Panc1 (cell line): ENCODE results near the gene OR12D2. TPM values are rescaled to one million over a fixed set of nuclear protein-coding genes. Genes with fewer than 3 reads are reported as not detected.
"Not testable (repeated sequence)": the region's sequence is repeated elsewhere in the genome, so short reads cannot be mapped to it uniquely, and the experiment has no call there.

ENCODE experiments used
- ATAC-seq: fragments of 200-7000 bp; cut with Tn5 transposase; 2 replicates; pipeline ENCODE4 v1.9.1; 2020; ENCODE audit warnings: mild to moderate bottlenecking, moderate library complexity
- BruUV-seq: library from RNA; stranded (reverse); fragments of 400-500 nt; replicated peaks from 2 replicates; lab custom pipeline; 2021; lab: Mats Ljungman, UMichigan
- CTCF ChIA-PET: fragments of 300-600 bp; sonication (Branson Sonifier 250); formaldehyde crosslinking; loops from one replicate; lab custom pipeline; 2022; ENCODE audit warnings: antibody characterized with exemption; lab: Charles Lee
- POLR2A ChIA-PET: fragments of 300-600 bp; sonication (Branson Sonifier 250); formaldehyde crosslinking; loops from one replicate; lab custom pipeline; 2022; ENCODE audit warnings: antibody characterized with exemption; lab: Charles Lee
- DNase-seq: peaks from one replicate; pipeline ENCODE4 v3.0.0-alpha.2; 2010; ENCODE audit warnings: low read depth, low spot score
- H3K27ac ChIP-seq: 2 replicates; pipeline ENCODE4 v1.5.1; 2011; ENCODE audit warnings: mild to moderate bottlenecking, low read length, inconsistent platforms
- H3K27me3 ChIP-seq: fragments of 200-500 bp; sonication (Bioruptor generic); 2 replicates; pipeline ENCODE4 v1.6.0; 2014; ENCODE audit warnings: low read length, inconsistent platforms; ENCODE audit not compliant: control insufficient read depth, insufficient read depth
- H3K36me3 ChIP-seq: fragments of 200-500 bp; sonication (Bioruptor generic); 2 replicates; pipeline ENCODE4 v1.5.1; 2014; ENCODE audit warnings: inconsistent platforms, mild to moderate bottlenecking, low read length, moderate library complexity; ENCODE audit not compliant: control insufficient read depth, insufficient read depth
- H3K4me1 ChIP-seq: 2 replicates; pipeline ENCODE4 v1.5.1; 2011; ENCODE audit warnings: inconsistent platforms, mild to moderate bottlenecking, low read length, moderate library complexity; ENCODE audit not compliant: control insufficient read depth, insufficient read depth
- H3K4me3 ChIP-seq, 2 experiments: 2 replicates each; pipeline ENCODE4 v1.5.1; 2011 to 2012; ENCODE audit warnings: low read depth in 2 of 2, low read length in 2 of 2, mild to moderate bottlenecking in 2 of 2, inconsistent platforms in 1 of 2, moderate library complexity in 1 of 2
- H3K9me3 ChIP-seq: fragments of 200-500 bp; sonication (Bioruptor generic); 2 replicates; pipeline ENCODE4 v1.5.1; 2014; ENCODE audit warnings: low read depth, mild to moderate bottlenecking, inconsistent platforms, low read length, moderate library complexity; ENCODE audit not compliant: control insufficient read depth, insufficient read depth
- POLR2AphosphoS5 ChIP-seq: IDR thresholded peaks from 2 replicates; pipeline ENCODE4 v1.6.1; 2012; ENCODE audit warnings: mild to moderate bottlenecking, low read depth, low read length, moderate library complexity
- REST ChIP-seq, 2 experiments: IDR thresholded peaks; 2 replicates each; pipeline ENCODE4 v1.6.1; 2011 to 2012; ENCODE audit warnings: low read depth in 2 of 2, control low read depth in 1 of 2, low read length in 1 of 2, mild to moderate bottlenecking in 1 of 2, moderate library complexity in 1 of 2; ENCODE audit not compliant: insufficient read depth in 1 of 2
- SIN3A ChIP-seq: IDR thresholded peaks from 2 replicates; pipeline ENCODE4 v1.6.1; 2012; ENCODE audit warnings: low read depth, mild to moderate bottlenecking, low read length, moderate library complexity, borderline replicate concordance; ENCODE audit not compliant: insufficient read depth
- TCF7L2 ChIP-seq: IDR thresholded peaks from 2 replicates; pipeline ENCODE4 v1.6.1; 2011; ENCODE audit warnings: mild to moderate bottlenecking, low read depth, low read length, inconsistent platforms
- in situ Hi-C: cut with HindIII; loops from 2 replicates; pipeline ENCODE4 v1.10.0; 2016; ENCODE audit warnings: low sequenced_read_pairs, low pct_unique_long_range_greater_than_20kb
- intact Hi-C: fragments of 100-400 bp; cut with micrococcal nuclease; formaldehyde crosslinking; loops from one replicate; pipeline ENCODE4 v1.10.0; 2022; ENCODE audit not compliant: unreplicated experiment
- total RNA-seq: library from RNA; stranded (reverse); gene quantifications from one replicate; pipeline ENCODE4 v1.2.1, GENCODE V29; 2021; ENCODE audit not compliant: unreplicated experiment
- TF ChIP-seq, protein P1 (sequence below): fragments of 450-650 bp; IDR thresholded peaks from 2 replicates; pipeline ENCODE4 v1.5.1; 2017; ENCODE audit warnings: mild to moderate bottlenecking

Gene OR12D2
- total RNA-seq, 1 experiment from 2014 or later, result not detected

- no peaks in the 10 kb centered on the region for H3K36me3 ChIP-seq
- no TSS peak for BruUV-seq
- in situ Hi-C loops, result no loop called here
- no peaks in the 10 kb centered on the region for H3K9me3 ChIP-seq
- H3K4me1 ChIP-seq, result no peaks in the 10 kb centered on the region
- H3K27ac ChIP-seq, result no peak overlapping the region
- ChIA-PET CTCF (no interaction called here), POLR2A (no interaction called here)
- TF ChIP-seq, protein P1, sequence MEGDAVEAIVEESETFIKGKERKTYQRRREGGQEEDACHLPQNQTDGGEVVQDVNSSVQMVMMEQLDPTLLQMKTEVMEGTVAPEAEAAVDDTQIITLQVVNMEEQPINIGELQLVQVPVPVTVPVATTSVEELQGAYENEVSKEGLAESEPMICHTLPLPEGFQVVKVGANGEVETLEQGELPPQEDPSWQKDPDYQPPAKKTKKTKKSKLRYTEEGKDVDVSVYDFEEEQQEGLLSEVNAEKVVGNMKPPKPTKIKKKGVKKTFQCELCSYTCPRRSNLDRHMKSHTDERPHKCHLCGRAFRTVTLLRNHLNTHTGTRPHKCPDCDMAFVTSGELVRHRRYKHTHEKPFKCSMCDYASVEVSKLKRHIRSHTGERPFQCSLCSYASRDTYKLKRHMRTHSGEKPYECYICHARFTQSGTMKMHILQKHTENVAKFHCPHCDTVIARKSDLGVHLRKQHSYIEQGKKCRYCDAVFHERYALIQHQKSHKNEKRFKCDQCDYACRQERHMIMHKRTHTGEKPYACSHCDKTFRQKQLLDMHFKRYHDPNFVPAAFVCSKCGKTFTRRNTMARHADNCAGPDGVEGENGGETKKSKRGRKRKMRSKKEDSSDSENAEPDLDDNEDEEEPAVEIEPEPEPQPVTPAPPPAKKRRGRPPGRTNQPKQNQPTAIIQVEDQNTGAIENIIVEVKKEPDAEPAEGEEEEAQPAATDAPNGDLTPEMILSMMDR, result no peak
- TF ChIP-seq POLR2AphosphoS5 (no peak), SIN3A (no peak), REST (IDR thresholded peaks at IDR 0.05; ENCODE audit: insufficient read depth in 1 of 2, low read depth in 2 of 2, low read length in 1 of 2) (no peak), TCF7L2 (no peak)
- ATAC-seq (no peak), DNase-seq (no peak)
- no peak overlapping the region for H3K4me3 ChIP-seq
- H3K27me3 ChIP-seq, result no peaks in the 10 kb centered on the region; the same call in 1 of the 2 replicates
- intact Hi-C loops, result no loop called here
These were observed 47.3 kb downstream of the OR12D2 start for GRCh38 chr6:29442719-29443118.

- H3K27ac ChIP-seq, in situ Hi-C loops, H3K9me3 ChIP-seq, H3K27me3 ChIP-seq, CTCF ChIA-PET, ATAC-seq, DNase-seq, H3K36me3 ChIP-seq, H3K4me3 ChIP-seq, H3K4me1 ChIP-seq, intact Hi-C loops, BruUV-seq, POLR2A ChIA-PET: not testable (repeated sequence)
These were observed 48.6 kb downstream of the OR12D2 start for GRCh38 chr6:29444031-29444430.

Other genes with a start within 250 kb of the OR12D2 start
- gene OR2J2, start 224.7 kb upstream of the OR12D2 start, total RNA-seq, result not detected
- gene OR14J1, start 93.9 kb upstream of the OR12D2 start, total RNA-seq, result not detected
- gene OR5V1, start 26.8 kb upstream of the OR12D2 start, total RNA-seq, result not detected
- not detected for gene OR12D3, start 20.3 kb upstream of the OR12D2 start, total RNA-seq
- gene OR12D1, start 19.3 kb downstream of the OR12D2 start, total RNA-seq, result not detected
- not detected for gene OR10C1, start 43.7 kb downstream of the OR12D2 start, total RNA-seq
- not detected for gene OR11A1, start 61.4 kb downstream of the OR12D2 start, total RNA-seq
- gene OR2H1, start 61.5 kb downstream of the OR12D2 start, total RNA-seq, result not detected
- not detected for gene MAS1L, start 92.3 kb downstream of the OR12D2 start, total RNA-seq
- 0.54 TPM for gene UBD, start 164.1 kb downstream of the OR12D2 start, total RNA-seq
- gene OR2H2, start 189.5 kb downstream of the OR12D2 start, total RNA-seq, result not detected
- gene GABBR1, start 237.6 kb downstream of the OR12D2 start, total RNA-seq, result 11.9 TPM